ENCODE measurements around the gene CD53. TPM values are rescaled to one million over a fixed set of nuclear protein-coding genes. Genes with fewer than 3 reads are reported as not detected.

Gene CD53
- total and polyA plus RNA-seq, 9 of the 15 experiments (the other 6 are each of a cell fraction or from before 2014, with no cell fraction given), result 63.5 to 220 (median 131) TPM

- TF ChIP-seq ZBTB49 (CRISPR knock-in tag; IDR thresholded peaks at IDR 0.05; ENCODE audit: borderline replicate concordance) (no peak), KDM5B (IDR thresholded peaks at IDR 0.05; ENCODE audit: insufficient replicate concordance, low read depth, low read length) (peak; percentile 44), MBD2 (IDR thresholded peaks at IDR 0.05; ENCODE audit: borderline replicate concordance, low read depth) (peak; percentile 70; the same call in 1 of the 2 replicates), HDAC6 (IDR thresholded peaks at IDR 0.05; ENCODE audit: low read depth, low read length) (no peak), NCOA1 (IDR thresholded peaks at IDR 0.05; ENCODE audit: low read depth) (peak; percentile 82), CBFA2T3 (IDR thresholded peaks at IDR 0.05) (peak; percentile 89), BRCA1 (IDR thresholded peaks at IDR 0.05) (no peak), BRCA1 (CRISPR knock-in tag; IDR thresholded peaks at IDR 0.05) (no peak), ZNF324 (CRISPR knock-in tag; IDR thresholded peaks at IDR 0.05) (0 out of 2 replicates have a peak, but pooled peaks have one; percentile 48), ZNF395 (CRISPR knock-in tag; IDR thresholded peaks at IDR 0.05) (no peak; the same call in 1 of the 2 replicates), RUNX1 (IDR thresholded peaks at IDR 0.05; ENCODE audit: low read depth) (no peak), ZNF232 (CRISPR knock-in tag; IDR thresholded peaks at IDR 0.05) (no peak), ZNF639 (CRISPR knock-in tag; conservative IDR thresholded peaks at IDR 0.05 in 1 of 2, IDR thresholded peaks at IDR 0.05 in 1 of 2) (no peak), MAFG (tag; conservative IDR thresholded peaks at IDR 0.05) (peak; percentile 49), CAMTA2 (CRISPR knock-in tag; conservative IDR thresholded peaks at IDR 0.05) (no peak), EP300 (IDR thresholded peaks at IDR 0.05; ENCODE audit: low read length) (peak; percentile 94)
- TF ChIP-seq, protein P1, sequence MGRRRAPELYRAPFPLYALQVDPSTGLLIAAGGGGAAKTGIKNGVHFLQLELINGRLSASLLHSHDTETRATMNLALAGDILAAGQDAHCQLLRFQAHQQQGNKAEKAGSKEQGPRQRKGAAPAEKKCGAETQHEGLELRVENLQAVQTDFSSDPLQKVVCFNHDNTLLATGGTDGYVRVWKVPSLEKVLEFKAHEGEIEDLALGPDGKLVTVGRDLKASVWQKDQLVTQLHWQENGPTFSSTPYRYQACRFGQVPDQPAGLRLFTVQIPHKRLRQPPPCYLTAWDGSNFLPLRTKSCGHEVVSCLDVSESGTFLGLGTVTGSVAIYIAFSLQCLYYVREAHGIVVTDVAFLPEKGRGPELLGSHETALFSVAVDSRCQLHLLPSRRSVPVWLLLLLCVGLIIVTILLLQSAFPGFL (CRISPR knock-in tag; IDR thresholded peaks at IDR 0.05), result no peak
- TF ChIP-seq, protein P2, sequence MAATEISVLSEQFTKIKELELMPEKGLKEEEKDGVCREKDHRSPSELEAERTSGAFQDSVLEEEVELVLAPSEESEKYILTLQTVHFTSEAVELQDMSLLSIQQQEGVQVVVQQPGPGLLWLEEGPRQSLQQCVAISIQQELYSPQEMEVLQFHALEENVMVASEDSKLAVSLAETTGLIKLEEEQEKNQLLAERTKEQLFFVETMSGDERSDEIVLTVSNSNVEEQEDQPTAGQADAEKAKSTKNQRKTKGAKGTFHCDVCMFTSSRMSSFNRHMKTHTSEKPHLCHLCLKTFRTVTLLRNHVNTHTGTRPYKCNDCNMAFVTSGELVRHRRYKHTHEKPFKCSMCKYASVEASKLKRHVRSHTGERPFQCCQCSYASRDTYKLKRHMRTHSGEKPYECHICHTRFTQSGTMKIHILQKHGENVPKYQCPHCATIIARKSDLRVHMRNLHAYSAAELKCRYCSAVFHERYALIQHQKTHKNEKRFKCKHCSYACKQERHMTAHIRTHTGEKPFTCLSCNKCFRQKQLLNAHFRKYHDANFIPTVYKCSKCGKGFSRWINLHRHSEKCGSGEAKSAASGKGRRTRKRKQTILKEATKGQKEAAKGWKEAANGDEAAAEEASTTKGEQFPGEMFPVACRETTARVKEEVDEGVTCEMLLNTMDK (IDR thresholded peaks at IDR 0.05; ENCODE audit: borderline replicate concordance, insufficient read depth, low read depth, low read length, poor library complexity, severe bottlenecking), result no peak
Observed at GRCh38 chr1:110880708-110881374, 7.9 kb downstream of the CD53 start (continued).

Data from K562 (cell line).